Stimulated activated CD4-positive, alpha-beta T cell treated with anti-CD3 and anti-CD28 coated beads, Interleukin-1b, Interleukin-23, amount 100 ng/mL, for 48 hours (primary cell): ENCODE results near the gene SARNP.
"Not testable (repeated sequence)": the region's sequence is repeated elsewhere in the genome, so short reads cannot be mapped to it uniquely, and the experiment has no call there.

Experiments used
- DNase-seq: peaks from one replicate; pipeline ENCODE4 v3.0.0-alpha.2; 2020

SARNP gene, protein sequence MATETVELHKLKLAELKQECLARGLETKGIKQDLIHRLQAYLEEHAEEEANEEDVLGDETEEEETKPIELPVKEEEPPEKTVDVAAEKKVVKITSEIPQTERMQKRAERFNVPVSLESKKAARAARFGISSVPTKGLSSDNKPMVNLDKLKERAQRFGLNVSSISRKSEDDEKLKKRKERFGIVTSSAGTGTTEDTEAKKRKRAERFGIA

DNA sequence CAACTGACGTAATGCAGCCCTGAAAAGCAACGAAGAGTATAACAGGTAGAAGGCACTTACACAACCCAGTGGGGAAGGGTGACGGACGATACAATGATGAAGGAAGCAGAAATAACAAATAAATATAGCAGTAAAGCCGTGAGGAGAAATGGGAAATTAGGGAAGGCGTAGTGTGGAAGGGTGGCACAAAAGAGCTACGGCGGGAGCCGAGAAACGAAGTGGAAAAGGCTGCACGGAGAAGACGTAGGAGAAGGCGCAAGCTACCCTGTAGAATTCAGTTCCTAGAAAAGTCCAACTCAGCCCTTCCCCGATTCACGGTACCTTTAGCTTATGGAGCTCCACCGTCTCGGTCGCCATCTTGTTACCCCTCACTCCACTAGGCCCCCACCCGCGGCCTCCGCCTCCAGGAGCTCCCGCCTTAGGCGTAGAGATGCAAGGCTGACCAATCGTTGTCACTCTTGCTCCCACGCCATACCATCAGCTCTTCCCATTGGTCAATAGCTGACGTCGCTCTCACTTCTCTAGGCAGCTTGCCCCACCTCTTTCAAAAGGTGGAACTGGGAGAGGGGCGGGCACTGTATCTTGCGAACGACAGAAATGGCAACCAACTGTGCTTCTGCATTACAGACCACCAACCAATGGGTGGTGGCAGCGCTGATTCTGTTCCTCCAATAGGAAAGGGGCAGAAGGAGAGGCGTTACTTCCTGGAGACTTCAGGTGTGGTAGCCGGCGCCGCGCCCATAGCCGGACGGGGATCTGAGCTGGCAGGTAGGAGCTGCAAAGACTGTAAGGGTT, at the start of gene SARNP, which contains the start of gene ORMDL2:
Gene SARNP (minus strand): TSS at position 380 of the 795 bp plus-strand sequence. CDS start 23 bp downstream, at position 357.
Gene ORMDL2 (plus strand): TSS at position 697 of the 795 bp plus-strand sequence. CDS start 959 bp downstream, outside the sequence.
- peak; percentile 98 for DNase-seq

DNA sequence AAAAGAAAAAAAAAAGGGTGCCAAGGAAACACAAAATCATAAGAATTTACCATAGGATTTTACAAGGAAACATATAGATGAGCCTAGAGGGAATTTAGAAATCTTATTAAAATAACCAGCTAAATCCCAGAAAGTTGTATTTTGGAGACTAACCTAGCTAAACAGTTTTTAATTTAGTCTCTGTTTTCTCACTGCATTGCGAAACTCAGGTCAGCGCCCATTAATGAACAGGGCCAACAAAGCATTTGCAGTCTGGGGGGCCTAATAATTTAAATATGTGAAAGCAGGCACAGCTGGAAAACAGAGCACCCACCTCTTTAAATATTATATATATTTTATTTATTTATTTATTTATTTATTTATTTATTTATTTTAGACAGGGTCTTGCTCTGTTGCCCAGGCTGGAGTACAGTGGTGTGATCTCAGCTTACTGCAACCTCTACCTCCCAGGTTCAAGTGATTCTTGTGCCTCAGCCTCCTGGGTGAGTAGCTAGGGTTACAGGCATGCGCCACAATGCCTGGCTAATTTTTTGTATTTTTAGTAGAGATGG, 49.0 kb upstream of the SARNP start:
- not testable (repeated sequence) for DNase-seq

DNA sequence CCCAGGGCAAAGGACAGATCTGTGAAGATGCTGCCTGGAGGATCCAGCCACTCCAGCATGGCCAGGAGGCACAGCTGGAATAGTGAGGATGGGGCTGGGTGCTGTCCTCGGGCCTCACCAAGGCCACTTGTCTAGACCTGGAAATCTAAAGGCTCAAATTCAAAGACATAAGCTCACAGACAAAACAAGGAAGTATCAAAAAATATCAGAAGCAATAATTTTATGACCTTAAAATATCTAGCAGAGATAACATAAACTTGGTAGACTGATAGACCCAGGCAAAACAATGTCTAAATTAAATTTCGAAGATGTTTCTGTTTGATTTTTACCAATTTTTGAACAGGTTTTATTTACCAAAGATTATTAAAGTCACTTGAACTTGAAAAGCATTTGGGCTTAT, 47.8 kb upstream of the SARNP start:
- DNase-seq, result no peak

DNA sequence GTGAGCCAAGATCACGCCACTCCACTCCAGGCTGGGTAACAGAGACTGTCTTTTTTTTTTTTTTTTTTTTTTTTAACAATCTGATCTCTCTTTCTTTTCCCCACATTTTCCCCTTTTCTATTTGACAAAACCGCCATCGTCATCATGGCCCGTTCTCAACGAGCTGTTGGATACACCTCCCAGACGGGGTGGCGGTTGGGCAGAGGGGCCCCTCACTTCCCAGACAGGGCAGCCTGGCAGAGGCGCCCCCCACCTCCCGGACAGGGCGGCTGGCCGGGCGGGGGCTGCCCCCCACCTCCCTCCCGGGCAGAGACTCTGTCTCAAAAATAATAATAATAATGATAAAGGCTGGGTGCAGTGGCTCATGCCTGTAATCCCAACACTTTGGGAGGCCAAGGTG, 45.4 kb upstream of the SARNP start:
- DNase-seq, result not testable (repeated sequence)

DNA sequence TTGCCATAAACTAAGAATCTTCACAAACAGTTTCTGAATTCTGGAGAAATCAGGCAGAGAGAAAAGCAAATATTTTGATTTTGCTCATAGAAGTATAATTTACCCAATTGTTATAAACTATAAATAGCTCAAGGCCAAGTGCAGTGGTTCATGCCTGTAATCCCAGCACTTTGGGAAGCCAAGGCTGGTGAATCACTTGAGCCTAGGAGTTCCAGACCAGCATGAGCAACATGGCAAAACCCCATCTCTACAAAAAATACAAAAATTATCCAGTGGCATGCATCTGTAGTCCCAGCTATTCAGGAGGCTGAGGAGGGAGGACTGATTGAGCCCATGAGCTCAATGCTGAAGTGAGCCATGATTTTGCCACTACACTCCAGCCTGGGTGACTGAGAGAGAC, 44.8 kb upstream of the SARNP start:
- no peak for DNase-seq

DNA sequence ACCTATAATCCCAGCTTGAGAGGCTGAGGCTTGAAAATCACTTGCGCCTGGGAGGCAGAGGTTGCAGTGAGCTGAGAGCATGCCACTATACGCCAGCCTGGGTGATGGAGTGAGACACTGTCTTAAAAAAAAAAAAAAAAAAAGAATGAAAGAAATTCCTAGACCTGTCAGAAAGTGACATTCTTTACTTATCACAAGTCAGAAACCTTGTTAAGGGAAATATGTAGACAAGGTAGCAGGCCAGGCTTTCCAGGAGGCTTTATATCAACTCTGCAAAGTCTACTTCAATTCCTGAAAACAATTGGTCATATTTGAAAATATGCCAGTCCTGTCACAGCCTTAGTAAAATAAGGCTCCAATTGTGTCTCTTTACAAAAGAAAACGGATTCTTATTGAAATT, 44.3 kb upstream of the SARNP start:
- DNase-seq, result no peak

DNA sequence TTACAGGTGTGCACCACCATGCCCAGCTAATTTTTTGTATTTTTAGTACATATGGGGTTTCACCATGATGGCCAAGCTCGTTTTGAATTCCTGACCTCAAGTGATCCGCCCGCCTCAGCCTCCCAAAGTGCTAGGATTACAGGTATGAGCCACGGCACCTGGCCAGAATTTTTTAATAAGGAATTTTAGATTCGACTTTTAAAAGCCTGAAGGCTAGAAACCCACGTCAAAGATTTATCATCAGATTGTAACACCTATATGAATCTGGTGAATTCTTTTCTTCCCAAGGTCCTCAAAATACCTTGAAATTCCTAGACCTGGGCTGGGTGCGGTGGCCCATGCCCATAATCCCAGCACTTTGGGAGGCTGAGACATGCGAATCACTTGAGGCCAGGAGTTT, 43.9 kb upstream of the SARNP start:
- no peak for DNase-seq

DNA sequence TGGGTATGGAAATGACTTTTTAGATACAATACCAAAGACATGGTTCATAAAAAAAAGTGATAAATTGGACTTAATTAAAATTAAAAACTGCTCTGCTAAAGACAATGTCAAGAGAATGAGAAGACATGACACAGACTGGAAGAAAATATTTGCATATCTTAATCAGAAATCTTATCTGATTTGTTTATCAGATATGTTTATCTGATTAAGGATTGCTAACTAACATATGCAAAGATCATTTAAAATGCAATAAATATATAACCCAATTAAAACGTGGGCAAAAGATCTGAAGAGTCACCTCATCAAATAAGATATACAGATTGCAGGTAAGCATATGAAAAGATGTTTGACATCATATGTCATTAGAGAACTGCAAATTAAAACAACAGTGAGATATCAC, 35.2 kb upstream of the SARNP start:
- no peak for DNase-seq

DNA sequence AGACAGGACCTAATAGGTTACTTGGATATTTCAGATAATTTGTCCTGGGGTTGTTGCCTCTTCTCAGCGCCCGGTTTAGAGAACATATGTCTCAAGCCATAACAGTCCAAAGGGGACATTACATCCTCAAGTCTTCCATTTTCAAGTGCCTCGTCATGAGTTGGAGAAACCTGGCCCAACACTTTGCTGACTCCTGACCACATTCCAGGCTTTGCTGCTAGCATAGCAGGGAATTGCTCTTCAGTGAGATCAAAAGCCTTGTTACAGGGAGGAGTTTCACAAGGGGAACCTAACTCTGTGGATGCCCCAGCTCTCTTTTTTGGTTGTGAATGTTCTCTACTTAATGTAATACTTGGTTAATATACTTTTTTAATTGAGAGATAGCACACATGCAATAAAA, 33.4 kb upstream of the SARNP start:
- DNase-seq, result no peak

DNA sequence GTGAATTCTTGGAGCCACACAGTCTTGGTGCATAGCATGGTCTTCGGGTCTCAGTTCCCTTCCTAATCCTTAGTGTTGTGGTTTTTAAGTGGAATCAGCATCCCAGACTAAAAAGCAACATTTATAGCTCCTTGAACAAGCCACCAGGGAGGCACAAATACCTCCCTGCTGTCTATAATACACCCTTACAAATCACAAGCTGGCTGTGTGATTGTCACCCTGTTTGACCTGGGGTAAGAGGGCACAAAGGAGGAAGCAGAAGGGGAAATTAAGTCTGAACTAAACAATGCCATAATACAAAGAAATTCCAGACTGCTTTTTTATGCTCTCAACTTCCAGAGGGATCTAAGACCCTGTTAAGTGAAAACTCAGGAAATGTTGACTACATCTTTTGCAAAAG, 32.9 kb upstream of the SARNP start:
- no peak for DNase-seq

DNA sequence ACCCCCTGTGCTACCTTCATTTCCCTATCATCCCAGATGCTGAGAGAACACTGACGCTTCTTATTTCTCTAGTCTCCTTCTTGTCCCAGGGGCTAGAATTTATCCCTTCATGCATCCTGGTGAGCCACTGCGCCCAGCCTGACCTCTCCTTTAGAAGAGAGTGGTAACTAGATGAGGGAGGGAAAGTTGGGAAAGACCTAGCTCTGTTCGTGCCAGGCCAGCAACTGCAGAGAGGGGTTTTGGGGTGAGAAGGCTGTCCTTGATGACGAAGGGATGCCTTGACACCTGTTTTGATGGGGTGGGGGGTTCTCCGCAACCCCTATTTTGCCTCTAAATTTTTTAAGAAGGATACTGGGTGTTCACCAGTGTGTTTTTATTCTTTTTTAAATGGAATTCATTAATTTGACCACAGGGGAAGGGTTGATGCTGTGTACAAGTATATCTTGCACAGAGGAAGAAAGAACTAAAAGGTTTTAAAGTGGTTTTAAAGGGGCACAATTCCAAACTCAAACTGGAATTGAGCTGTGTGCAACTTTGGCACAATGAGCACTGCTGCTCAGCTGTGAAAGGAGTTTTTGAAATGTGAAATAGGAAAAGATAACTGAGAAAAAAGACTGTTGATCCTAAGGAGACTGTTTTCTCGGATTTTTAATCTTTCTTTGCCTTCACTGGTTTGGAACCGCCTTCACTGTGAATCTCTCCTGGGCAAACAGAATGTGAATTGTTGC, 32.3 kb upstream of the SARNP start:
- DNase-seq, result no peak

DNA sequence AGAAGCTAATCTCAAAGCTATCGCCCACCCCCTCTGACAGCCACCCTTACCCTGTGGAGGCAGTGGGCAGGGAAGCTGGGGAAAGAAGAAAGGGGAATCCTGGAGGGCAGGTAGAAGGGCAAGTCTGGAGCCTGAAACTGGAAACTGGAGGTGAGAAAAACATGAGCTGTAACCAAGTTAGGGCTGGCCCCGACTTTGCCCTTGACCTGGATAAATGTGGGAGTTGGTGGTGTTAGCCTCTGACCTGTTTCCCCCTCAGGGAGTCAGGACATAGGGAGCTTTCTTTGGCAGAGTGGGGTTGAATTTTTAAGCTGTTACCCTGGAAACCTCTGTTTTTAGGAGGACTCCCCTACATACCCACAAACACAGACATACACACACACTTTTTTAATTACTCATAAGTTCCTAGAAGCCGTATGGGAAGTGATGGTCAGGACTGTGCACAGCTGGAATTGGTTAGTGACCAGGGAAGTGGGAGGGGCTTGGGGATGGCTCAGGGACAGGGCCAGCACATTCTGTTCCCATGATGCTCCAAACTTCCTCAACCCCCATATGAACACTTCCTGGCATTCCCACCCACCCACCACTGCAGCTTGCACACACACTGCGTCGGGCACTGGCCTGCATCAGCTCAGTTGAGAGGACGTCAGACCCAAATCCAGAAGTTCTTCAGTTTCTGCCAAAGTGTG, 30.2 kb upstream of the SARNP start:
- DNase-seq, result peak; percentile 14

DNA sequence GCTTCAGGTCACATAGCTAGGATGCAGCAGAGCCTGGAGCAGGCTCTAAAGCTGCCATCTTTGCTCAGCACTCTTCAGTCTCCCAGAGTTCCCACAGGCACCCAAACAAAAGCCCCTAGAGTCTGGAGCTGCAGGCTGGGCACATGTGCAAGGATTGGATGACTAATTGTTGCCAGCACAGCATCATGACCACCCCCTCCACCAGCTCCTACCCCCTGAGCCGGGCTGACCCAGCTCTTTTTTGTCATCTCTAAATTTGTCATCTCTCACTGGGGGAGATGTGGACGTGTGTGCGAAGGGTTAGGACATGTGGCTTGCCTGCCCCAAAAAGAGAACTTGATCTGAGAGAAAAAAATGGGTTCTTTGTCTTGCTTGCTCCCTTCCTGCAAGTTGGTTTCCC, 29.5 kb upstream of the SARNP start:
- peak; percentile 51 for DNase-seq

DNA sequence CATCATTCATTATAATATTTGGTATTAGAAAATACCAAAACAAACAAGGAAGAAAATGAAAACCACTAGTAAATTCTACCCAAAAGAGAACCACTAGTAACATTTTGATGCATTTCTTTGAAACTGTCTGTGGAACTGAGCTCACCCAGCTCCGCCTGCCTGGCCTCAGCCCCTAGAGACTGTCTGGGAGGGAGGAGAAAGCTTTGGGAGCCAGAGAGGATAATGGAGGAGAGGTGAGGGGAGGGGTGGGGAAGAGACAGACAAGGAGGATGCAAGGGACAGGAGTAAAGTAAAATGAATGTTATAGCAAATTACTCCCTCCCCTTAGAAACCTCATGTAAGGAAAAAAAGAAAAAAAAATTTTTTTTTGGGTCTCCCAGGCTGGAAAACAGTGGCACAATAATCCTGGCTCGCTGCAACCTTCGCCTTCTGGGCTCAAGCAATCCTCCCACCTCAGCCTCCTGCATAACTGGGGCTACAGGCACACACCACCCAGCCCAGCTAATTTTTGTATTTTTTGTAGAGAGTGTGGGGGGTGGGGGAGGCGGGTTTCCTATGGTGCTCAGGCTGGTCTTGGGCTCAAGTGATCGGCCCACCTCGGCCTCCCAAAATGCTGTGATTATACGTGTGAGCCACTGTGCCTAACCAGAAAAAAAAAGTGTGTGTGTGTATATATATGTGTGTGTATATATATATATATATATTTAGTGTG, 28.4 kb upstream of the SARNP start:
- no peak for DNase-seq

DNA sequence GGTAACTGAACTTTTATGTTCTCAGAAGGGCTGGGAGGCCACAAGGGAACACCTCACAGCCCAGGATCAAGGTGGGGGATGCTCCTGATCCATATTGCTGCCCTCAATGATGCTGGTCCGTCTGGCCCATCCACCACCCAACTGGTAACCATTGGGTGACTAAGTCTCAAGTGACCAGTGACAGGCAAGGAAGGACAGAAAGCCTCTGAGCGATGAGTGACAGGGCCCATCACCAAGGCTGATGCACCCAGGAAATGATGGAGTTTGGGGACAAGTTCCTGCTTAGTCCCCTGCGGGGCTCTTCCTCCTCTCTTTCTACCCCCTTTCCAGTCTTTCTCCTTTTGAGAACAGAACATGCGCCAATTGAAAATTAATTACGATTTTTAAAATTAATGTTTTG, 27.8 kb upstream of the SARNP start:
- no peak for DNase-seq

DNA sequence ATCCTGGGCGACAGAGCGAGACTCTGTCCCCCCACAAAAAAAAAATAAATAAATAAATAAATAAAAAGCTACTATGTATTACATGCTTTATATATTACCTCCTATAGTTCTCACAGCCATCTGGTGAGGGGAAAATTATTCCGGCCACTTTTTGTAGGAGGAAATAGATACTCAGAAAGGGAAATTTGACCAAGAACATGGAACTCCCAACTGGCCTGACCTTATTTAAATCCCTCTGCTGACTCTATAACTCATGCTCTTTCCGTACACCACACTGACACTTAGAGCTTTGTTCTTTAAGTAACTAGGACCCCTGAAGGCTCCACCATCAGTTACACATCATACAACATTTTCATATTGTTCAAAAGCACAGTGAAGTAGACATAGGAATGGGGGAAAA, 27.4 kb upstream of the SARNP start:
- no peak for DNase-seq

DNA sequence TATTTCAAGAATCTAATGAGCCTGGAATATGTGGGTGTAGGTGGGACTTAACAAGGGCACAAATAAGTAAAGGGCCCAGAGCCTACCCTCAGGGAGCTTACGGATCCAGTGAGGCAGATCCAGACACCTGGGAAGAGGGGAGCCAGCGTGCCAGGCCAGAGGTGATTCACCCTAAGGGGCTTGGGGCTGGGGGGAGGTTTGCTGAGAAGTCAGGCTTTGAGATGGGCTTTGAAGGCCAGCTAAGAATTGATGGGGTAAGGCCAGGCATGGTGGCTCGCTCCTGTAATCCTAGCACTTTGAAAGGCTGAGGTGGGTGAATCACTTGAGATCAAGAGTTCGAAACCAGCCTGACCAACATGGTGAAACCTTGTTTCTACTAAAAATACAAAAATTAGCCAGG, 25.9 kb upstream of the SARNP start:
- no peak for DNase-seq

DNA sequence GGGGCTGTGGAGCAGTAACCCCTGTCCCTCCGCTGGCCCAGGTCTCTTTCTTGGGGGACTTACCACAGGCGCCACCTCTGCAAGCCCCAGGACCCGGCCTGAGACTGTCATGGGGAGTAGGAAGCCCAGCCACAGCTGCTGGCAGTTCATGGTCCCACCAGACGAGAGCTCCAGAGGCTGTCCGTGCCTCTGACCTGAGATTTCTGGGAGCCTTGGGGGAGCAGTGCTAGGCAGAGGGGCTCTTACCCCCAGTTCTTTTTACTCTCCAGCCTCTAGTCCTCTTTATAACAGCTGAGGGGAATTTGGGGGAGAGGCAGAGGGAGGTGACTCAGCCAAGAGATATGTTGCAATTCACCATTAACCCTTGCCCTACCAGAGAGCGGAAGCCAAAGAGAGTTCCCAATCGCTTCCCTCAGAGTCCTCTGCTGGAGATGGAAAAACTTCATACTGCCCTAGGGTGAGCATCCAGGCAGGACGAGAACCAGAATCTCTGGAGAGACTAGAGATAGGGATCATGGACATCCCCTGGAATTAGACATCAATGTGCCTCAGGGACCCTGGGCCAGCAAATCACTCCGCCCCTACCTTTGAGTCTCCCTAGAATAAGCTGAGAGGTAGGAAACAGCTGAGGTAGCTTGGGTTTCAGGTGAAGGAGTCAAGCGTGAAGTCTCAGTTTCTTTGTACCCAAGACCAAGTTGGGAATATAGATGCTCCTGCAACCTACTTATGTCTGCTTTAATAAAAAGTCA, 25.3 kb upstream of the SARNP start, which contains the start of gene MMP19:
Gene MMP19 (minus strand): TSS at position 256 of the 749 bp plus-strand sequence. CDS start 106 bp downstream, at position 150.
- no peak for DNase-seq

DNA sequence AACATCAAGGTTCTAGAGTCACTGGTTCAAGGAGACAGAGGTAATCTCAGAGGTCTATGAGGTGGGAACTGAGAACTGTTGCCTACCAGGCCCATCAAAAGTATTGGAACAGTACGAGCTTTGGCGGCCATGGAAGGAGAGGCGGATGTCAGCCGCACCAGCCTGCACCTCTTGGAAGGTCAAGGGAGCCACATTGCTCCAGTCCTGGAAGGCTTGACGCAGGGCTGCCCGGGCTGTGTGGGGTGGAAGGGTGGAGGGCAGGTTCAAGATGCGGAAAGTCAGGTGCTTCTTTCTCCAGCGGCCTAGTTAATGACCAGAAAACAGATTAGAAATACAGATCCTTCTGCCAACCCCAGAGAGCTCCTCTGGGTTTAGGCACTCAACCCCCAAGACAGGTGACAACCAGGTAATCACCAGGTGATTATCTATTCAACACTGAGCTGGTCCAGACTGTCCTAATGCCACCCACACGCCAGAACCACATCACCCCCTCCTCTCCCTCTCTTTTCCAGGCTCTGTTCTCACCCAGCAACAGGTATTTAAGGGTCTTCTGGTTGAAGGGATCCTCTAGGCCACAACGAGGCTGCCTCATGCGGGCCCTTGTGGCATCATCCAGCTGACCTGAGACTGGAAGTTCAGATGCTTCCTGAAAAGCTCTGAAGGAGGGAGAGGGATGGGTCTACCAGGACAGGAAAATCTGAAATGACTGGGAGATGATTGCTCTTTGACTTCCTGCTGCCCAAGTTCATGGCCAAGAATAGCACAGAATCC, 23.2 kb upstream of the SARNP start:
- no peak for DNase-seq

DNA sequence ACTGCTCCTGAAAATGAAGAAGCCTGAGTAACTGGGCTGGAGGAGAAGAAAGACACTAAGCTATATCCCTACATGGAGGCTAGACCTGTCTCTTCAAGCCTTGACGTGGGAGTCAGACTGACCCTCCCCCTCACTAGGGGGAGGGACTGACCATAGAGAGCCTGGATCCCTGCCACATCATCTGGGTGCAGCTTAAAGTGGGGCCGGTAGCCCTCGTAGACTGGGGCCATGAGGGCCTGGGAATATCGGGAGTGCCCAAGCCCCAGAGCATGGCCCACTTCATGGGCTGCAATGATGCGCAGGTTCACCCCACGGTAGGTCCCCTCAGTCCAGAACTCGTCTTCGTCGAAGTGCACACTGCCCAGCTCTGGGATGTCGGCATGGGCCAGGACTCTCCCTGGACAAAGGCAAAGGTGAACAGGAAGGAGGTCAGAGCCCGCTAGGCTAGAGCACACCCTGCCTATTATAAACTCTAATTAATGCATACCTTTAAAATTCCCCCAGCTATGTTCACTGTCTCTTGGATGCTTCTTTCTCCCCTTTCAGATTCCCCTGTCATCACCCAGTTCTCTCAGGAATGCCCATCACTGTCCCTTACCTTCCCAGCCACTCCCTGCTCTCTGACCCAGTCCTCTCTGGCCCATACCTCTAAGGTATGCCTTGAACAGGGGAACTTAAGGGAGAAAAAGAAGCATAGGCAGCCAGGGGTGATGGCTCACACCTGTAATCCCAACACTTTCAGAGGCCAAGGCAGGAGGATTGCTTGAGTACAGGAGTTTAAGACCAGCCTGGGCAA, 22.0 kb upstream of the SARNP start:
- no peak for DNase-seq
